Measurements from ENCODE around the gene TMEM86A. TPM values are rescaled to one million over a fixed set of nuclear protein-coding genes. Genes with fewer than 3 reads are reported as not detected.

The TMEM86A gene
- total and polyA plus RNA-seq, 2 of the 4 experiments (the other 2 are of a cell fraction): 0.31 to 0.36 TPM

GRCh38 chr11:18707811-18708340, 9.3 kb downstream of the TMEM86A start:
- WGBS, 2 experiments (ENCODE audit: extremely low coverage in 2 of 2, insufficient read length in 1 of 2): 77% methylated on average over 6 of the region's 12 CpGs; no CpG with 5 or more reads in 1 of the 2 experiments
- ChIA-PET POLR2A (ENCODE audit: unreplicated experiment) (no interaction called here), CTCF (interaction anchor here (1.1 kb wide), 1 partner anchor 14 kb away, joined by 3 read pairs; no protein-coding TSS in a partner anchor)
- Histone ChIP-seq H4K91ac (ENCODE audit: insufficient read depth, low read depth, low read length) (no peak overlapping the region), H3K4ac (ENCODE audit: low read depth, low read length) (no peak overlapping the region), H3K4me3 (ENCODE audit: insufficient read depth, low read depth, low read length) (no peak overlapping the region), H2AK5ac (ENCODE audit: low read depth, low read length) (no peak overlapping the region), H2BK15ac (ENCODE audit: low read depth, low read length) (no peak overlapping the region), H2BK5ac (ENCODE audit: low read depth, low read length, poor library complexity, severe bottlenecking) (no peak overlapping the region), H4K5ac (ENCODE audit: low read depth, low read length) (no peak overlapping the region), H4K20me1 (ENCODE audit: insufficient read depth, low read length) (no peaks in the 10 kb centered on the region), H3K79me1 (ENCODE audit: low read depth in 1 of 2, low read length in 2 of 2) (no peaks in the 10 kb centered on the region), H2AK9ac (replicated peaks; ENCODE audit: low read depth, low read length, poor library complexity) (no peak overlapping the region), H3K27me3 (ENCODE audit: control insufficient read depth, insufficient read depth, low read length) (peaks cover 62% of the 10 kb centered on the region), H3K9ac (ENCODE audit: low read depth, low read length) (no peak overlapping the region), H3K4me1 (ENCODE audit: control insufficient read depth, insufficient read depth, low read length) (peaks cover 2% of the 10 kb centered on the region; the same call in 1 of the 2 replicates), H3K4me2 (ENCODE audit: low read depth, low read length) (no peak overlapping the region), H3K18ac (ENCODE audit: low read depth, low read length) (no peak overlapping the region), H3K14ac (replicated peaks; ENCODE audit: low read depth, low read length) (no peak overlapping the region), H2BK120ac (ENCODE audit: low read depth, low read length) (no peak overlapping the region), H3K27ac (ENCODE audit: insufficient read depth, low read length) (no peak overlapping the region), H4K8ac (ENCODE audit: low read depth in 2 of 2, low read length in 2 of 2) (no peak overlapping the region), H3K9me3 (ENCODE audit: control insufficient read depth, insufficient read depth, low read length) (0 out of 2 replicates have a peak, but pooled peaks cover 2% of the 10 kb centered on the region), H2BK20ac (ENCODE audit: low read depth, low read length) (no peak overlapping the region), H3K23ac (ENCODE audit: low read depth, low read length) (no peak overlapping the region), H2AFZ (replicated peaks; ENCODE audit: low read length, poor library complexity) (peak overlapping the region; percentile 33), H3K56ac (ENCODE audit: extremely low read depth, insufficient read depth, low read length) (no peak overlapping the region), H3K9me1 (ENCODE audit: insufficient read depth, low read length) (0 out of 2 replicates have a peak, but pooled peaks cover 2% of the 10 kb centered on the region), H3K36me3 (ENCODE audit: control insufficient read depth, insufficient read depth, low read length) (no peaks in the 10 kb centered on the region)
- dilution Hi-C loops (cut with HindIII; ENCODE audit: low sequenced_read_pairs, unreplicated experiment) (no loop called here), intact Hi-C loops (cut with micrococcal nuclease) (no loop called here), in situ Hi-C loops (cut with MboI; ENCODE audit: low sequenced_read_pairs) (no loop called here)
- DNase-seq (no peak), ATAC-seq (ENCODE audit: low read depth) (no peak)
- BruUV-seq (replicated peaks): no TSS peak
- TF ChIP-seq SMC3 (IDR thresholded peaks at IDR 0.05; ENCODE audit: low read depth, low read length): no peak
- no peak for TF ChIP-seq NFE2L2 (IDR thresholded peaks at IDR 0.05; ENCODE audit: low read depth, low read length)

Measured in IMR-90 (cell line).